IPS-18c (cell line): ENCODE results near the gene PRAF2.
A peak's percentile ranks its signal among the peaks of the same experiment; 100 is the strongest.

Experiments
- H3K4me3 ChIP-seq: 2 replicates; pipeline ENCODE4 v1.7.0; 2013; ENCODE audit warnings: low read depth, mild to moderate bottlenecking, low read length, moderate library complexity; ENCODE audit not compliant: insufficient read depth
- H3K9me3 ChIP-seq: one replicate; pipeline ENCODE4 v1.6.1; 2013; ENCODE audit warnings: mild to moderate bottlenecking, low read length, moderate library complexity; ENCODE audit not compliant: control insufficient read depth, insufficient read depth

Gene PRAF2

DNA sequence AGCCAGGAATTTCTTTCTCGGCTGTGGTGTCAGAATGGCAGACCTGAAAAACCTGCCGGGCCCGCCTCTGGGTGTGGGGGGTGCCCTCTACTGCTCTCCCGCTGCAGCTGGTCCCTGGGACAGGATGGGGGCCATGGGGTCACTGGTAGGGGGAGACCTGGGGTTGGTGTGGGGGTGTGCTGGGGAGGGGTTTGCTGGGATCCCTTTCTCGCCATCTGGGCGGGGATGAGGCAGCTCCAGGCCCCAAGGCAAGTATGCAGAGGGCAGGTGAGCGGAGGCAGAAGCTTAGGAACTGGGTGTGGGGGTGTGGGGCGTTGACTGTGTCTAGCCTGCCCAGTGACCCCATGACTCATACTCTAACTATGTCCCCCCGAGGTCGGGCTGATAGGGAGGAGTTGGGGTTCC lies 14.1 kb downstream of the PRAF2 start:
- H3K4me3 ChIP-seq: peak overlapping the region; percentile 44; the same call in 1 of the 2 replicates
- H3K9me3 ChIP-seq: peaks cover 14% of the 10 kb centered on the region

DNA sequence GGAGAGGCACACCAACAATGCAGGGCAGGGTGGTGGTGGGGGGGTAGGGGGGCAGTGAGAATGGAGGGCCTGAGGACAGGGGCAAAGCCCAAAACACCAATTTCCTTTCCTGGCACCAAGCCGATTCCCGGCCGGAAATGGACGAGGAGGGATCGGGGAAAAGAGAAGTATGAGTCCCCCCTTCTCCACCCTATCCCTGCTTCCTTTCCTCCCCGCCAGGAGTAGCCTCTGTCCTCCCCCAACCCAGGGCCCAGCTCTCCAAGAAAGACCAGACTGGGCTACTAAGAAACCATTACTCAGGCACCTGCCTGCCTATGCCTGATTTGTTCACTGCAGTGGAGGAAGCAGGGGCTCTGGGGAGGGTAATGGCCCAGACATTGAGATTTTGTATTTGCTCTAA lies 14.6 kb downstream of the PRAF2 start:
- H3K9me3 ChIP-seq: peaks cover 13% of the 10 kb centered on the region
- H3K4me3 ChIP-seq: peak overlapping the region; percentile 44

DNA sequence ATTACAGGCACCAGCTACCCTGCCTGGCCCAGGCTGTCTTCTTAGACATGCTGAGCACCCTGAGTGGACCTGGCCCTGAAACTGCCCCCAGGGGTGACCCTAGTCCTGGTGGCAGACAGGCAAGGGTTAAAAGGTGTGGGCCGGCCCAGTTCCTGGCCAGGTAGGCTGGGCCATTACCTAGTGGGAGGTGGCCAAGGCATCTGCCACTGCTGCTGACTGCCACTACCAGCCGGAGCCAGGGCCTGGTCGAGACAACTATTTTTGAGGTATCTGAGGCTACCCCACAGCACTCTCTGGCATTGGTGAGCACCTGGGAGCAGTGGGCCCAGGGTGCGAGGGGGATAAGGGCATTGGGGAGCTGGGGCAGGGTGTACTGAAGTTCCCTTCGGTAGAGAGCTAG lies 15.0 kb downstream of the PRAF2 start, which contains the start of gene CCDC120:
Gene CCDC120, plus strand, starts transcription at position 206 of the 400 bp plus-strand sequence. CDS start 3,043 bp downstream, outside the sequence.
- H3K4me3 ChIP-seq: peak within 1 kb of the TSS; percentile 44

DNA sequence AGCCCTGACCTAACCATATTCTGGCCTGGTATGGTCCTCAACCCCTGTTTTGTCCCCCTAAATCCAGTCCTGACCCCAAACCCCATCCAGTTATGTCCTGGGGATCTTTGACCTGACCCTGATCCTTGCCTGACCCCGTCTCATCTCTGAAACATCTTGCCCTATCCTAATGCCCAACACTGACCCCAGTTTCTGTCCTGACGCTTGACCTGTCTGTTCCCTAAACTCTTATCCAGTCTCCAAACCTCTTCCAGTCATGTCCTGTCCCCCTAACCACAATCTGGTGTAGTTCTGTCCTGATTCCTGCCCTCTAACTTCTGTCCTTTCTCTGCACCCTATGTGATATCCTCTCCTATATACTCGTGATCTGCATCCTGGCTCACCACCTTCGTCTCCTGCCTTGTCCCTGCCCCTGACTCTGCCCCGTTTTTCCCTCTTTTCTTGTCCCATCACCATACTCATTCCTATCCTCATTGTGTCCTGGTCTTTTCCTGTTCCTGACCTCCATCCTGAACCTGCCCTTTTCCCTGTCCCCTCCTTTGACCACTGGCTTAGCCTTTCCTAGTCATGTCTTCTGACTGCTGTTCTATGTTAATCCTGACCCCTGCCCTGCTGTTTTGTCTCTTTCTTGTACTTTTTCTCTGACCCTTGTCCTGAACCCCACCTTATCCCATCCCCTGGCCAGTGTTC lies 19.6 kb downstream of the PRAF2 start:
- peak overlapping the region; percentile 60 for H3K4me3 ChIP-seq
- H3K9me3 ChIP-seq: peaks cover 7% of the 10 kb centered on the region

More for the DNA sequence above, 15.0 kb downstream of the PRAF2 start, which contains the start of gene CCDC120:
- peaks cover 12% of the 10 kb centered on the region for H3K9me3 ChIP-seq

DNA sequence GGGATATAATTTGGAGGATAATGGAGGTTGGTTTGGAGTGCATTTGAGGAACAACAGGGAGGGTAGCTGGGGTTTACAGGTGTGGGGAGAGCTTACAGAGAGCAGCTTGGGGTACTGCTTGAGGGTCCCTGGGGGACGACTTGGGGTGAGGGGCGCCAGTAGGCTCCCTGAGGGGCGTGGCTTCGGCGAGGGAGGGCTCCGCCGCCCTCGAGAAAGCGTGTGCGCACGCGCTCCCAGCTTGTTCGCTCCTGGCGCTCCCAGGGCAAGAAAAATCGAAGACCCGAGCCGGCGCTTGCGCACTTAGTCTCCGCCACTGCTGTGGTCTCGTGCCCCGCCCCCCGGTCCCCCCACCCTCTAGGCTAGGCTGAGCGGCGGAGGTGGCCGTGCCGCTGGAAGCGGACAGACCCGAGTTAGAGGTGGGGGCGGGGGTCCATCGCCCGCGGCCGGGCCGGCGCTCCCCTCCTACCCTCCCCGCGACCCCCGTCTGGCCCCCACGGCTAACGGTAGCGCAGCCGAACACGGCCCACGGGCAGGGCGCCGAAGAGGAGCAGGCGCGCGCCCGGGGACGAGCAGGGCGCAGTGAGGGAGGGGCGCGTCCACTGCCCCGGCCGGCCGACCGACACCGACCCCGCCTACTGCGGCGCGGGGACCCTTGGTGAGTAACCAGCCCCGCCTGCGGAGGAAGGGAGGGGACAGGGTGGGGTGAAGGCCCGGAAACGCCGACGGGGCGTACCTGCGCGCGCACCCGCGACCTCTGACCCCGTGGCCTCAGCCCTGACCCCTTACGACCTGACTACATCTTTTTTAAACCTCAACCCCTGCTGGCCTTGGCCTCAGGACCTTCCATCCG lies 20.4 kb downstream of the PRAF2 start:
- H3K9me3 ChIP-seq: peaks cover 8% of the 10 kb centered on the region
- peak overlapping the region; percentile 60 for H3K4me3 ChIP-seq

DNA sequence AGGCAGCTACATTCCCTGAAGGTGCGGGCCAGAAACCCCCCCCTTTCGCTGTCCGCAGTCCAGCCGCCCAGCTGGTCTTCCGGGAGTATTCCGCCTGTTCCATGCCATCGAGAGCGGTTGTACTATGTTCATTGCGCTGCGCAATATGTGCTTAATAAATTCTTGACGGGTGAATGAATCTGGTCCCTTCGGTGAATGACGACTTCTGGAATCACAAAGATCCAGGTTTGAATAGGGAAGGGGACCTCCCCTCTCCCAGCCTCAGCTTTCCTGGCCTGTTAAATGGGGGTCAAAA lies 29.9 kb downstream of the PRAF2 start:
- Histone ChIP-seq H3K4me3 (no peak overlapping the region), H3K9me3 (peaks cover 3% of the 10 kb centered on the region)

DNA sequence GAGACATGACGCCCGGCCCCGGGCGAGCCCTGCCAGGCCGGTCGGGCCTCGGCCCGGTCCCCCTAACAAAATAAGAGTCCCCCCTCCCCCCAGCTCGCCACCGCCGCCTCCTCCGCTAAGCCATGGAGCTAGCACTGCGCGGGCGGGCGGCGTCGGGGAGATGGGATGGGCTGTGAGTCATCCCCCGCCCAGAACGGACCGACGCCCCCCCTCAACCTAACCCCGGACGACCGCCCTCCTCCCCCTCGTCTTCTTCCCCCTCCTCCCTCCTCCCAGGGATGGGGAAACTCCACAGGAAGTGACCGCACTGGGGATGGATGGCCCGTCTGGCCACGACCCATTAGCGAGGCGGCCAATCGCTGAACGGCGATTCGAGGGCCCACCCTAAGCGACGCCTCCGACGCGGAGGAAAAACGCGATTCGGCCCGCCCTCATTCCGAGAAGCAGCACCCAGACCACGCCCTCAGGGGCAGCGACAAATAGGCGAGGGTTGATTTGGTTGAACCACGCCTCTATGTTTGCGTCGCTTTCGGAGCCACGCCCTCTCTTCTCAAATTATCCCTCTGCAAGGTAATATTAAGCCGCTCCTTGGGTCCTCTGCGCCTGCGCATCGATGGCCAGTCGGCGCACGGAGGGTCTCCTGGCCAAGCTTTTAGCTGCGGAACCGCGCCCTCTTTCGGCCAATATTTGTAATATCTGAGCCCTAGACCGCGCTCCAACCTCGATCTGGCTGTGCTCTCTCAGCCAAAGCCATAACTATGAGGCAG lies 30.4 kb downstream of the PRAF2 start, which contains the start of gene TFE3:
Gene TFE3, minus strand, starts transcription at position 138 of the 767 bp plus-strand sequence. Its CDS starts 131 bp downstream, at position 7.
- H3K4me3 ChIP-seq: peak within 1 kb of the TSS; percentile 72
- peaks cover 3% of the 10 kb centered on the region for H3K9me3 ChIP-seq

DNA sequence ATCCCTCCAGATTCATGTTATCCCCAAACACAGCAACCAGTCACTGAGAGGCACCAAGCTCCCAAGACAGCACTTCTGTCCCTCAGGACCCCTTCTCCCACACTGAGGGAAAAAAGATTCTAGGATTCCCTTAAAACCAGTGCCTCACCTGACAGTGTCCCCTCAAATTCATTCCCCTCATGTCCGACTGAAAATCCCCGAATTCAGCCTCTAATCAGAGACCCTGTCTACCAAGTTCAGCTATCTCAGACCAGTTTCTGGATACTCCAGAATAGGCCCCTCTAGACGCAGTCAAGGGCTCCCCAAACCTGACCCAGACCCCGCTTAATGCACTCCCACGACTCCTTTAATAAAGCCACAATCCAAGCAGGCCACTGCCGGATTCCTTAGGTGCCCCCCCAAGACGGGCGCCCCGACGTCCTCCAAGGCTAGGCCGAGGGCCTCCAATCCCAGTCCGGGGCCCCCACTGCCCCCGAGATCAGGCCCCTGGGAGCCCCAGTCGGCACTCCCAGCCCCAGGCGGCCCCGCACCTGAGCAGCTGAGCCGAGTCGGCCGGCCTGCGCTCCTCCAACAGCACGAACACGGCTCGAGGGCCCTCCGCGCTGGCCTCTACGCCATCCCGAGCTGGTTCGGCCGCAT lies 31.1 kb downstream of the PRAF2 start:
- H3K9me3 ChIP-seq: peaks cover 3% of the 10 kb centered on the region
- H3K4me3 ChIP-seq: peak overlapping the region; percentile 72

DNA sequence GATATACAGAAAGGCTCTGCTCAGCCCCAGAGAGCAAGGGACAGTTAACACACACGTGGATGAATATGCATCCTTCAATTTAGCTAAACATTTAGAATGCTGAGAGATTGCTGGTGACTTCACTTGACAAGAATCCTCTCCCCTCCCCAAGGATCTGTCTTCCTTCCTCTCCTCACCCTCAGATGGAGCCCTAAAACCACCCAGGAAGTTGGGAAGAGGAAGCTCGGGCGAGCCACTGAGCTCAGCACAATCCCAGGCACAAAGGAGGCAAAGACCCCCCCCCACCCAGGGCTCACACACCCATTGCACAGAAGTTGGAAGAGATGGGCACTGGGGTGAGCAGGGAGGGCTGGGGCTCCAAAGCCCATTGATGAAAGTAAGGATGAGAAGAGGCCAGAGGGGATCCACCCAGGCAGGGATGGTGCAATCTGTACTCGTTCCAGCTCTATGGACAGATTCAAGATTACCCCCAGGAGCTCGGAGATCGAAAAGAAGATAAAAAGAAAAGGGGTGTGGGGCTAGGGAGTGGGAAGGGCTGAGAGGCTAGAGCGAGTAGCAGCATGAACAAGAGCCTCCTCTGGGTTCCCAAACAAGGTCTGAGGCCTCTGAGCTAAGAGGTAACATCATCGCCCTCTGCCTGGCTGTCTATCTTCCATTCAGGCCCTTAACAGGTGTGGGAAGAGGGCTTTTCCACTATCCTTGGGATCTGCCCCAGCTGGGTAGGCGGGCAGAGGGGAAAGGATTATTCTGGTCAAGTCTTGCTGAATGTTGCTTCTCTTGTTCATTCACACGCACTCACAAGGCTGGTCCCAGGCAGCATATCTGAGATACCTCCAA lies 31.8 kb downstream of the PRAF2 start:
- Histone ChIP-seq H3K4me3 (peak overlapping the region; percentile 72), H3K9me3 (peaks cover 5% of the 10 kb centered on the region)

DNA sequence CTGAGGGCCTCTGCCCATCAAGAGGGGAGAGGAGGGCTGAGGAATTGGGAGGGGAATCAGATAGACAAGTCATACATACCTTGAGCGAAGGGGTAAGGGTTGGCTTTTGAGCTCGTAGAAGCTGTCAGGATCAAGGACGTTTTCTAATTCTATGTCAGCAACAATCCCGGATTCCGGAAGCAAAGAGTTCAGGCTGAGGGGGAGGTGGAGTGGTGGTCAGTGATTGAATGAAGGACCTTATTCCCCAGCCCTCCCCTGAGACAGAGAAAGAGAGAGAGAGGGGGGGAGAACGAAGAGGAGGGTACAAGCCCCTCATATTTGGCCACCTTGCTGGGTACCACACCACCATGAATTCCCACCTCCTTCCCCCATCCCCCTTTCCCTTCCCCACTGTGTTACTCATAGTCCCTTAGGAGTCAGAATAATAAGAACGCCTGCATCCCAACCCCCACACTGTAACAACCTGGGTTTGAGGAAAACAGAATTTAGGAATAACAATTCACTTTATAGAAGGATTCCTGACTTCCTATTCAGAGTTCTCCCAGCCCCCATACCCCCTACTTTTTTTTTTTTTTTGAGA lies 33.3 kb downstream of the PRAF2 start:
- Histone ChIP-seq H3K4me3 (peak overlapping the region; percentile 46), H3K9me3 (peaks cover 7% of the 10 kb centered on the region)

DNA sequence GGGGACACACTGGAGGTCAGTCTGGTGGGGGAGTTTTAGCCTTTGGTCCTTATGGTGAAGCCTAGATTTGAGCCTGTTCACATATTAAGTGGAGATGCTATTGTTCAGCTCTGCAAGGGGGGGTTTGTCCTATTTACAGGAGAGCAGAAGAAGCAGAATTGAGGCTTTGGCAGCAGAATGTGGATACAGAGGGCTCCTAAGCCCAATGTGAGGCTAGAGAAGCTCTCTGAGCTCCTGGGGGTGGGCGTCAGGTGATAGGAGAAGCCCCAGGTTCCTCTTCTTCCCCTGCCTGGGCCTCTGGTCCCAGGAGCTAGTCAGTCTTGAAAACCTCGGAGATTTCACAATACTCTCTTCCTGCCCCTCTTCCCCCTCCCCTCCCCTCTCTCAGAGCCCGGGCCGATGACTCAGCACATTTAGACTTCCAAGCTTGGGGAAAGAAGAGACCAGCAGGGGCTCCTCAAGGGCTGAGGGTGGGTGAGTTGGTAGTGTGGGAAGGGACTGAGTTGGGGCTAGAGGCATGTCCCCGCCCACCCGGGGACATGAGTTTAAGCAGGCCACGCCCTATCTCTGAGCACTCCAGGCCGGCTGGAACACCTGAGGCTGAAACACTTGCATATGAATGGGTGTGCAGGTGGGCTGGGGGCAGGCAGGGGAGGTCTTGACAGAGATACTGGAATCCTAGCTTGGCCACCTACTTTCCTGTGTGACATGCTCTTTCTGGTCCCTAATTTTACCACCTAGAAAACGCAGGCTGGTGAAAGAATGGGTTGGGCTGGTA lies 34.0 kb downstream of the PRAF2 start:
- peaks cover 7% of the 10 kb centered on the region for H3K9me3 ChIP-seq
- H3K4me3 ChIP-seq: peak overlapping the region; percentile 46

DNA sequence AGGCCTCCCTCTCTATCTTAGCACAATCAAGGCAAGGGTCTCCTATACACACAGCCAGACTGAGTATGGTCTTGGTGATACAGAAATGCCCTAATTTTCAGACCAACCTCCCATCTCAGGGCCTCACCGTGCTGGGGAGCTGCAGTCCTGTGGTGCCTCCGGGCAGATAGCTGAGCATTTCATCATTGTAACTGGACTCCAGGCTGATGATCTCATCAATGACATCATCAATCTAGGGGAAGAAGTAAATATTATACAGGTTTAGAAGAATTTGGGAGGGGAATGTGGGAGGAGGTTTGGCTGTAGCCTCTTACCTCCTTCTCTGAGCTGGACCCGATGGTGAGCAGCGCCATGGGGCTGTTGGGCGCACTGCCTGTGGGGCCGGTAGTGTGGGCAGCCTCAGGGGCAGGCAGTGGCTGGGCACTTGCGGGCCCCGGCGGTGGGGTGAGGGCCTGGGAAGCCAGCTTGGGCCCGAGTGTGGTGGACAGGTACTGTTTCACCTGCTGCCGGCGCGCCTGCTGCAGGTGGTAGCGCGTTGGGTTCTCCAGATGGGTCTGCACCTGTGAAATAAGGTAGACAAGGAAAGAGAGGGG lies 35.8 kb downstream of the PRAF2 start:
- Histone ChIP-seq H3K9me3 (peaks cover 7% of the 10 kb centered on the region), H3K4me3 (no peak overlapping the region)

DNA sequence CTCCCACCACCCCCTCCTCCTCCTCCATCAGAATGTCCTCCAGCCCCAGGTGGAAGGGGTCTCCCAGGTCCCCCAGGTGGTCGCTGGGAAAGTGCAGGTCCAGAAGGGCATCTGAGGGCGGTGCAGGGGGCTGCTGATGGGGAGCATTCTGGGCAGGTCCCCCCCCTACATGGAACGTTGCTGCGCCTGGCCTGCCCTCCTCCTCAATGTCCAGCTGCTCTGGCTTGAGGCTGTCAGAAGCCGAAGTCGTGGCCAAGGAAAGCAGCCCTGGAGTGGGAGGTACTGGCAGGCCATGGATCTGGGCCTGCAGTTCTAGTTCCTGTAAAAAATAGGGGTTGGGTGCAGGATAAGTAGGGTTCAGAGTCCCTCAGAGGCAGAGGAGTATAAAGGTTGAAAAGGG lies 43.5 kb downstream of the PRAF2 start:
- Histone ChIP-seq H3K9me3 (peaks cover 13% of the 10 kb centered on the region), H3K4me3 (no peak overlapping the region)

DNA sequence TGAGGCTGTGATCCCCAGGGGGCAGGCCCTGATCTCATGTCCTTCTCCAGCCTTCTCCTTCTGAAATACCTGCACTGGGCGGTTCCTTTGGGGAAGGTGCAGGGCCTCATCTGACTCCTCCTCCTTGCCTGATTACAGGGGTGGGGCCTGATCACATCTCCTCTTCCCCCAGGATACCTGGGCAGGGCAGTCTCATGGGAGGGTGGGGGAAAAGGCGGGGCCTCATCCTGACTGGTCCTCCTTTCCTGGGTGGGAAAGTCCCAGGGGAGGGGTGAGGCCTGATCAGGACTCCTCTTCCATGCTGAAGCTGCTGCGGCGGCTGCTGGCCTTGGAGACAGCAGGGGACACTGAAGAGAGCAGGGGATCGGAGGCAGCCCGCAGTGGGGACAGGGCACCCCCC lies 43.9 kb downstream of the PRAF2 start:
- H3K9me3 ChIP-seq: peaks cover 13% of the 10 kb centered on the region
- no peak overlapping the region for H3K4me3 ChIP-seq
